Liver (tissue), 9 donors: ENCODE results near the gene CCDC88C. TPM values are rescaled to one million over a fixed set of nuclear protein-coding genes. Genes with fewer than 3 reads are reported as not detected.

Experiments
- DNase-seq: peaks from one replicate; pipeline ENCODE4 v3.0.0-alpha.2; 2017; ENCODE audit warnings: low spot score
- H3K27ac ChIP-seq, 2 donors: one replicate each; pipeline ENCODE4 v1.7.0; 2013; ENCODE audit warnings: inconsistent platforms in 2 of 2, low read length in 2 of 2, control low read depth in 1 of 2, low read depth in 1 of 2, mild to moderate bottlenecking in 1 of 2
- H3K27me3 ChIP-seq, 4 donors: one replicate each; pipeline versions ENCODE4 v1.6.1 to v1.7.0; 2013; ENCODE audit warnings: low read length in 3 of 4, inconsistent platforms in 1 of 4, mild to moderate bottlenecking in 1 of 4, moderate library complexity in 1 of 4; ENCODE audit not compliant: control insufficient read depth in 4 of 4, insufficient read depth in 4 of 4
- H3K36me3 ChIP-seq, 4 donors: one replicate each; pipeline versions ENCODE4 v1.6.1 to v1.7.0; 2013; ENCODE audit warnings: low read length in 3 of 4, mild to moderate bottlenecking in 3 of 4, low read depth in 1 of 4, moderate library complexity in 1 of 4; ENCODE audit not compliant: control insufficient read depth in 4 of 4, insufficient read depth in 3 of 4
- H3K4me1 ChIP-seq, 4 donors: one replicate each; pipeline versions ENCODE4 v1.6.1 to v1.7.0; 2013; ENCODE audit warnings: low read length in 3 of 4, mild to moderate bottlenecking in 3 of 4, moderate library complexity in 1 of 4; ENCODE audit not compliant: control insufficient read depth in 4 of 4, insufficient read depth in 4 of 4
- H3K4me3 ChIP-seq, 3 donors: one replicate each; pipeline versions ENCODE4 v1.6.1 to v1.7.0; 2013; ENCODE audit warnings: low read length in 3 of 3, control low read depth in 1 of 3, low read depth in 1 of 3, mild to moderate bottlenecking in 1 of 3
- H3K9ac ChIP-seq, 2 donors: one replicate each; pipeline ENCODE4 v1.7.0; 2013; ENCODE audit warnings: low read length in 2 of 2, mild to moderate bottlenecking in 2 of 2, moderate library complexity in 2 of 2, control low read depth in 1 of 2, low read depth in 1 of 2
- H3K9me3 ChIP-seq, 4 donors: one replicate each; pipeline versions ENCODE4 v1.6.1 to v1.7.0; 2013; ENCODE audit warnings: low read length in 3 of 4; ENCODE audit not compliant: control insufficient read depth in 4 of 4
- EGR1 ChIP-seq, 2 donors: IDR thresholded peaks; 2 replicates each; pipeline ENCODE4 v1.6.1; 2016 to 2018; ENCODE audit warnings: antibody characterized with exemption in 2 of 2, low read depth in 2 of 2
- FOXA1 ChIP-seq: IDR thresholded peaks from 2 replicates; pipeline ENCODE4 v1.6.1; 2016; ENCODE audit warnings: antibody characterized with exemption
- FOXA2 ChIP-seq: IDR thresholded peaks from 2 replicates; pipeline ENCODE4 v1.6.1; 2016; ENCODE audit warnings: antibody characterized with exemption
- GABPA ChIP-seq, 2 donors: IDR thresholded peaks in 1 of 2; conservative IDR thresholded peaks in 1 of 2; 2 replicates each; pipeline ENCODE4 v1.6.1; 2016; ENCODE audit warnings: antibody characterized with exemption in 2 of 2, mild to moderate bottlenecking in 1 of 2, moderate library complexity in 1 of 2
- HNF4A ChIP-seq, 2 donors: conservative IDR thresholded peaks; 2 replicates each; pipeline ENCODE4 v1.6.1; 2016; ENCODE audit warnings: antibody characterized with exemption in 2 of 2, mild to moderate bottlenecking in 2 of 2
- HNF4G ChIP-seq: IDR thresholded peaks from 2 replicates; pipeline ENCODE4 v1.6.1; 2016; ENCODE audit warnings: antibody characterized with exemption
- JUND ChIP-seq, 2 donors: IDR thresholded peaks; 2 replicates each; pipeline ENCODE4 v1.6.1; 2016; ENCODE audit warnings: antibody characterized with exemption in 2 of 2
- RAD21 ChIP-seq, 2 donors: IDR thresholded peaks; 2 replicates each; pipeline ENCODE4 v1.6.1; 2016; ENCODE audit warnings: antibody characterized with exemption in 2 of 2, mild to moderate bottlenecking in 2 of 2
- RXRA ChIP-seq, 2 donors: IDR thresholded peaks; 2 replicates each; pipeline ENCODE4 v1.6.1; 2017 to 2018; ENCODE audit warnings: antibody characterized with exemption in 2 of 2, mild to moderate bottlenecking in 1 of 2
- SP1 ChIP-seq: IDR thresholded peaks from 2 replicates; pipeline ENCODE4 v1.6.1; 2018; ENCODE audit warnings: antibody characterized with exemption, mild to moderate bottlenecking
- YY1 ChIP-seq: IDR thresholded peaks from 2 replicates; pipeline ENCODE4 v1.6.1; 2016; ENCODE audit warnings: antibody characterized with exemption, mild to moderate bottlenecking
- WGBS: extraction: QIAGEN DNeasy Blood & Tissue Kit; methylation state at CpG from one replicate; pipeline ENCODE4 v1.1.7; 2013; 5-methylcytosine and 5-hydroxymethylcytosine counted together
- polyA plus RNA-seq, 2 donors: library from polyadenylated mRNA; stranded (reverse) in 1 of 2; unstranded in 1 of 2; fragments of 200-250 nt in 1 of 2; fragments of >200 nt in 1 of 2; fragmentation: Nextera tagmentation in 1 of 2; extraction: Ambion mirVana in 1 of 2; gene quantifications; one replicate each; pipeline versions ENCODE4 v1.2.1 to v1.2.3, GENCODE V29; 2013 to 2015
- total RNA-seq, 2 donors: library from RNA; depleted of rRNA; stranded (reverse); fragments of >200 nt; gene quantifications; one replicate each; pipeline ENCODE4 v1.2.3, GENCODE V29; 2014
- TF ChIP-seq, protein P1 (sequence below): IDR thresholded peaks from 2 replicates; pipeline ENCODE4 v1.6.1; 2016; ENCODE audit warnings: antibody characterized with exemption
- TF ChIP-seq, protein P2 (sequence below): IDR thresholded peaks from 2 replicates; pipeline ENCODE4 v1.6.1; 2016; ENCODE audit warnings: antibody characterized with exemption, mild to moderate bottlenecking
- TF ChIP-seq, protein P3 (sequence below): fragments of 150-350 bp; IDR thresholded peaks from 2 replicates; pipeline ENCODE4 v1.5.1; 2017; ENCODE audit warnings: improper control_type of control experiment, low read depth, low read length; ENCODE audit not compliant: missing input control
- TF ChIP-seq, protein P4 (sequence below): IDR thresholded peaks from 2 replicates; pipeline ENCODE4 v1.6.1; 2016; ENCODE audit warnings: antibody characterized with exemption
- TF ChIP-seq, protein P5 (sequence below): IDR thresholded peaks from 2 replicates; pipeline ENCODE4 v1.6.1; 2016; ENCODE audit warnings: antibody characterized with exemption
- donor health status: healthy.
- donor health status: healthy.
- donor health status: healthy.
- donor health status: healthy.
- donor health status: healthy.

CCDC88C gene
- total and polyA plus RNA-seq, 4 donors = 1.3 to 10.8 (median 4.0) TPM

DNA sequence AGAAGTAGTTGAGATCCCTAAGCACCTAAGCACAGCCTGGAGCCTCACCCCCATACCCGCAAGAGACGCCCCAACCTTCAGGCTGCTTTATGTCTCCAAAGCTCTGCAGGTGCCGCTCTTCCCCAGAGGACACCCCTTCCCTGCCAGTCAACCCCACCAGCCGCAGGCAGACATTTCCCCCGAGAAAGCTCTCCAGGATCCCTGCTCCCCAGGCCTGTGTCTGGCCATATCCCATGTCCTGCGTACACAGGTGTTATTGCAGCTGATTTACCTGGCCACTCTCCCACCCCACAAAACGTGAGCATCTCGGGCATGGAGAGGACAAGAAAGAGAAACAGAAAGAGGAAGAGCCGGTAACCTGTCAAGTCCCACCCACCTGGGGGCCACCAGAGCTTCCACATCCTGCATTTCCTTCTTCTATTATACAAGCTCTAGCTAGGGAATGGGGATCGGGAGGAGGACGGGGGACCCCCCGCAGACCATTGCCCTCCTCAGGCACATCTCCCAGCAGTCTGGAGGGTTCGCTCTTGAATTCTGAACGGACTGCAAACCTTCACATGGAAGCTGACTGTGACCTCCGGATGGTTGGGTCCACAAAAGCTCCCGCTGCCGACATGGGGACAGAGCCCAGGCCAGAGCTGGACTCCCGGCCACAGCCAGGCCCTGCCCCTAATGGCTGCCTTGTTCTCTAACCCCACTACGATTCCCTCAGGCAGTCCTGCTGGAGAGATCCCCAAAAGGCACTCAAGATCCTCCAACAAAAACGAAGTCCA is 17.6 kb downstream of the CCDC88C start (continued):
- TF ChIP-seq, protein P1, sequence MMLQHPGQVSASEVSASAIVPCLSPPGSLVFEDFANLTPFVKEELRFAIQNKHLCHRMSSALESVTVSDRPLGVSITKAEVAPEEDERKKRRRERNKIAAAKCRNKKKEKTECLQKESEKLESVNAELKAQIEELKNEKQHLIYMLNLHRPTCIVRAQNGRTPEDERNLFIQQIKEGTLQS = no peak
- TF ChIP-seq FOXA2 = no peak

DNA sequence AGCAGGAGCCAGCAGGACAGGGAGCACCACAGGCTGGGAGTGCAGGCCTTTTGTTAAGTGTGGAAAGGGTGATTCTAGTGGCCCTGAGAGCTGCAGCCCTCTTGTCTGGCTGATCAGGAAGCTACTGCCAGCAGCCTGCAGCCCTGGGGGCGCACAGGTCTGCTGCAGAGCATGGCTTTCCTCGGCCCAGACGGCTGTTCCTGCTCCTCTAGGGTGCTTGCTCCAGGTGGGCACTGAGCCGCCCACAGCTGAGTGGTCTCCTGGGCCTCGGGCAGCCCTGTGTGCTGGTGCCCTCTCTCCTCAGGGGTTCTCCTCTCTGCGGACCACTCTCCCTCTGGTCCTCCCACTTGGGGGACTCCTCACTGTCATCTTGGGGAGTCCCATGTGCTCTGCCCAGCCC is 18.9 kb downstream of the CCDC88C start:
- 87% methylated on average over 6 of the region's 6 CpGs for WGBS
- H3K4me1 ChIP-seq = peaks cover 3 to 16% (median 9%) of the 10 kb centered on the region in 4 donors
- H3K27ac ChIP-seq = no peak overlapping the region
- H3K4me3 ChIP-seq = no peak overlapping the region
- no peak for DNase-seq
- H3K9ac ChIP-seq = no peak overlapping the region
- no peaks in the 10 kb centered on the region for H3K9me3 ChIP-seq
- no peaks in the 10 kb centered on the region for H3K27me3 ChIP-seq
- TF ChIP-seq RAD21 (IDR thresholded peaks at IDR 0.05) (no peak), SP1 (no peak), HNF4G (no peak), EGR1 (IDR thresholded peaks at IDR 0.05; ENCODE audit: low read depth in 2 of 2) (no peak), FOXA2 (no peak), GABPA (IDR thresholded peaks at IDR 0.05 in 1 of 2, conservative IDR thresholded peaks at IDR 0.05 in 1 of 2) (no peak), YY1 (no peak), JUND (IDR thresholded peaks at IDR 0.05) (no peak), FOXA1 (no peak), HNF4A (conservative IDR thresholded peaks at IDR 0.05) (no peak), RXRA (IDR thresholded peaks at IDR 0.05) (no peak)
- TF ChIP-seq, protein P2, sequence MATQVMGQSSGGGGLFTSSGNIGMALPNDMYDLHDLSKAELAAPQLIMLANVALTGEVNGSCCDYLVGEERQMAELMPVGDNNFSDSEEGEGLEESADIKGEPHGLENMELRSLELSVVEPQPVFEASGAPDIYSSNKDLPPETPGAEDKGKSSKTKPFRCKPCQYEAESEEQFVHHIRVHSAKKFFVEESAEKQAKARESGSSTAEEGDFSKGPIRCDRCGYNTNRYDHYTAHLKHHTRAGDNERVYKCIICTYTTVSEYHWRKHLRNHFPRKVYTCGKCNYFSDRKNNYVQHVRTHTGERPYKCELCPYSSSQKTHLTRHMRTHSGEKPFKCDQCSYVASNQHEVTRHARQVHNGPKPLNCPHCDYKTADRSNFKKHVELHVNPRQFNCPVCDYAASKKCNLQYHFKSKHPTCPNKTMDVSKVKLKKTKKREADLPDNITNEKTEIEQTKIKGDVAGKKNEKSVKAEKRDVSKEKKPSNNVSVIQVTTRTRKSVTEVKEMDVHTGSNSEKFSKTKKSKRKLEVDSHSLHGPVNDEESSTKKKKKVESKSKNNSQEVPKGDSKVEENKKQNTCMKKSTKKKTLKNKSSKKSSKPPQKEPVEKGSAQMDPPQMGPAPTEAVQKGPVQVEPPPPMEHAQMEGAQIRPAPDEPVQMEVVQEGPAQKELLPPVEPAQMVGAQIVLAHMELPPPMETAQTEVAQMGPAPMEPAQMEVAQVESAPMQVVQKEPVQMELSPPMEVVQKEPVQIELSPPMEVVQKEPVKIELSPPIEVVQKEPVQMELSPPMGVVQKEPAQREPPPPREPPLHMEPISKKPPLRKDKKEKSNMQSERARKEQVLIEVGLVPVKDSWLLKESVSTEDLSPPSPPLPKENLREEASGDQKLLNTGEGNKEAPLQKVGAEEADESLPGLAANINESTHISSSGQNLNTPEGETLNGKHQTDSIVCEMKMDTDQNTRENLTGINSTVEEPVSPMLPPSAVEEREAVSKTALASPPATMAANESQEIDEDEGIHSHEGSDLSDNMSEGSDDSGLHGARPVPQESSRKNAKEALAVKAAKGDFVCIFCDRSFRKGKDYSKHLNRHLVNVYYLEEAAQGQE = no peak
- TF ChIP-seq, protein P3, sequence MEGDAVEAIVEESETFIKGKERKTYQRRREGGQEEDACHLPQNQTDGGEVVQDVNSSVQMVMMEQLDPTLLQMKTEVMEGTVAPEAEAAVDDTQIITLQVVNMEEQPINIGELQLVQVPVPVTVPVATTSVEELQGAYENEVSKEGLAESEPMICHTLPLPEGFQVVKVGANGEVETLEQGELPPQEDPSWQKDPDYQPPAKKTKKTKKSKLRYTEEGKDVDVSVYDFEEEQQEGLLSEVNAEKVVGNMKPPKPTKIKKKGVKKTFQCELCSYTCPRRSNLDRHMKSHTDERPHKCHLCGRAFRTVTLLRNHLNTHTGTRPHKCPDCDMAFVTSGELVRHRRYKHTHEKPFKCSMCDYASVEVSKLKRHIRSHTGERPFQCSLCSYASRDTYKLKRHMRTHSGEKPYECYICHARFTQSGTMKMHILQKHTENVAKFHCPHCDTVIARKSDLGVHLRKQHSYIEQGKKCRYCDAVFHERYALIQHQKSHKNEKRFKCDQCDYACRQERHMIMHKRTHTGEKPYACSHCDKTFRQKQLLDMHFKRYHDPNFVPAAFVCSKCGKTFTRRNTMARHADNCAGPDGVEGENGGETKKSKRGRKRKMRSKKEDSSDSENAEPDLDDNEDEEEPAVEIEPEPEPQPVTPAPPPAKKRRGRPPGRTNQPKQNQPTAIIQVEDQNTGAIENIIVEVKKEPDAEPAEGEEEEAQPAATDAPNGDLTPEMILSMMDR = no peak
- TF ChIP-seq, protein P4, sequence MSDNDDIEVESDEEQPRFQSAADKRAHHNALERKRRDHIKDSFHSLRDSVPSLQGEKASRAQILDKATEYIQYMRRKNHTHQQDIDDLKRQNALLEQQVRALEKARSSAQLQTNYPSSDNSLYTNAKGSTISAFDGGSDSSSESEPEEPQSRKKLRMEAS = no peak
- TF ChIP-seq, protein P1 = no peak
- TF ChIP-seq, protein P5, sequence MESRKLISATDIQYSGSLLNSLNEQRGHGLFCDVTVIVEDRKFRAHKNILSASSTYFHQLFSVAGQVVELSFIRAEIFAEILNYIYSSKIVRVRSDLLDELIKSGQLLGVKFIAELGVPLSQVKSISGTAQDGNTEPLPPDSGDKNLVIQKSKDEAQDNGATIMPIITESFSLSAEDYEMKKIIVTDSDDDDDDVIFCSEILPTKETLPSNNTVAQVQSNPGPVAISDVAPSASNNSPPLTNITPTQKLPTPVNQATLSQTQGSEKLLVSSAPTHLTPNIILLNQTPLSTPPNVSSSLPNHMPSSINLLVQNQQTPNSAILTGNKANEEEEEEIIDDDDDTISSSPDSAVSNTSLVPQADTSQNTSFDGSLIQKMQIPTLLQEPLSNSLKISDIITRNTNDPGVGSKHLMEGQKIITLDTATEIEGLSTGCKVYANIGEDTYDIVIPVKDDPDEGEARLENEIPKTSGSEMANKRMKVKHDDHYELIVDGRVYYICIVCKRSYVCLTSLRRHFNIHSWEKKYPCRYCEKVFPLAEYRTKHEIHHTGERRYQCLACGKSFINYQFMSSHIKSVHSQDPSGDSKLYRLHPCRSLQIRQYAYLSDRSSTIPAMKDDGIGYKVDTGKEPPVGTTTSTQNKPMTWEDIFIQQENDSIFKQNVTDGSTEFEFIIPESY = no peak
- H3K36me3 ChIP-seq = no peaks in the 10 kb centered on the region
